ENCODE data around the gene TMEM165.
"Not testable (repeated sequence)": the region's sequence is repeated elsewhere in the genome, so short reads cannot be mapped to it uniquely, and the experiment has no call there.

The TMEM165 gene, protein sequence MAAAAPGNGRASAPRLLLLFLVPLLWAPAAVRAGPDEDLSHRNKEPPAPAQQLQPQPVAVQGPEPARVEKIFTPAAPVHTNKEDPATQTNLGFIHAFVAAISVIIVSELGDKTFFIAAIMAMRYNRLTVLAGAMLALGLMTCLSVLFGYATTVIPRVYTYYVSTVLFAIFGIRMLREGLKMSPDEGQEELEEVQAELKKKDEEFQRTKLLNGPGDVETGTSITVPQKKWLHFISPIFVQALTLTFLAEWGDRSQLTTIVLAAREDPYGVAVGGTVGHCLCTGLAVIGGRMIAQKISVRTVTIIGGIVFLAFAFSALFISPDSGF

DNA sequence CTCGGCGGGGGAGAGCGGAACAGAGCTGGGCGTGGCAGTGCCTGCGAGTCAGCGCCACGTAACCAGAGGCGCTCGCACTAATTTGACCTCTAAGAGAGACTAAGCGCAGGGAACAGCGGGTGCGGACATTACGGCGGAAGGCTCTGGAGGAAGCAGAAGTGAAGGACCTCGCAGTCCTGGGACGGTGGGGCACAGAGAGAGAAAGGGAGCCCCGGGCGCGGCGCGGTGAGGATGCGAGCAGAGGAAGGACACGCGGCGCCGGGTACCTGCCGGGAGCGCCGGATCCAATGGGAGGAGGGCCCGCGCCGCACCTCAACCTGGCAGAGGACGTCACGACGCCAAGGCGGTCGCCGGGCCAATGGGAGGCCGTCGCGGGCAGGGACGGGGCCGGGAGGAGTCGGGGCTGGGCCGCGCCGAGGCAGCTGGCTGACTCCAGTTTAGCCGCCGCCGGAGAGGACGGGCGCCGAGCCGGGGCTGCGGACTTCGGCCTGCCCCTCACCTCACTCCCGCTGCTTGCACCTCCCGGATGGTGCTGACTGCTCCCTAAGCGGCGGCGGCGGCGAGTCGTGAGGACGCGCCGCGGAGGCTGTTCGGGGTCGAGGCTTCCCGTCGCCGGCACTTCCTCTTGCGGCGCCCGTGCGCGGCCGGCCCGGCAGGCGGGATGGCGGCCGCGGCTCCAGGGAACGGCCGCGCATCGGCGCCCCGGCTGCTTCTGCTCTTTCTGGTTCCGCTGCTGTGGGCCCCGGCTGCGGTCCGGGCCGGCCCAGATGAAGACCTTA, at the start of gene TMEM165:
Gene TMEM165, plus strand, starts transcription at position 429 of the 779 bp plus-strand sequence. Its CDS starts 233 bp downstream, at position 662.
- Histone ChIP-seq H2AFZ (ENCODE audit: low read depth, low read length) (peak within 1 kb of the TSS; percentile 83), H3K9me3 (ENCODE audit: low read length) (no peaks in the 10 kb centered on the region), H3K27me3 (ENCODE audit: insufficient read depth, low read length) (no peaks in the 10 kb centered on the region), H3K4me3 (ENCODE audit: low read length) (peak within 1 kb of the TSS; percentile 96), H3K36me3 (ENCODE audit: insufficient read depth, low read length) (peaks cover 5% of the 10 kb centered on the region), H3K4me1 (ENCODE audit: insufficient read depth, low read length) (peaks cover 26% of the 10 kb centered on the region)

DNA sequence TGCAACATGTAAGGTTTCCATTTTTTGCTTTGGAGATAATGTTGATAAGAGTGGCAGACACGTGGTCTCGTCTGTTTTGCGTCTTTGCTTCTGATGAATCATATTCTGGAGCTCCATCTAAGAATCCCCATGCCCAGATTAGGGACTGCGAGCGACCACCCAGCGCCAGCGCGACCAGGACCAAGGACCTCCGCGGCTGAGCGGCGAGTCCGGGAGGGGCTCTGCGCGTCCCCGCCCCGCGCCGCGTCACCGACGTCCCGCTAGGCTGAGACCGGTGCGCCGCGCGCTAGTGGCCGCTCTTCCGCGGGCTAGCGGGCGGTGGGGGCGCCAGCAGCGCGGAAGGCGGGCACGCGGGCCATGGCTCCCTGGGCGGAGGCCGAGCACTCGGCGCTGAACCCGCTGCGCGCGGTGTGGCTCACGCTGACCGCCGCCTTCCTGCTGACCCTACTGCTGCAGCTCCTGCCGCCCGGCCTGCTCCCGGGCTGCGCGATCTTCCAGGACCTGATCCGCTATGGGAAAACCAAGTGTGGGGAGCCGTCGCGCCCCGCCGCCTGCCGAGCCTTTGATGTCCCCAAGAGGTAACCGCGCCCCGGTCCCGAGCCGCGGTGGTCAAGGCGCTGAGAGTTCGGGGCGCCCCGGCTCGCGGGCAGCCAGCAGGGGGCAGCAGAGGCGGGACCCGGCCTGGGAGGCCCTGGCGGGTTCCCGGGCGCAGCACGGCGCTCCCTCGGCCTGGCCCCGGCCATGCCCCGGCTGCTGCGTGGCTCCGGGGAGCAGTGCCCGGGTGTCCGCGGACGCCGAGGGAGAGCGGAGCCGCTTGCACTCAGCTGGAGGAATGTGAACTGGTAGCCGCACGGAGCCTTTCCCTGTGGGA, 49.5 kb upstream of the TMEM165 start, which contains the start of gene SRD5A3:
Gene SRD5A3, plus strand, starts transcription at position 263 of the 871 bp plus-strand sequence. Its CDS starts 95 bp downstream, at position 358.
- no peaks in the 10 kb centered on the region for H3K27me3 ChIP-seq (ENCODE audit: insufficient read depth, low read length)
- peaks cover 7% of the 10 kb centered on the region for H3K4me1 ChIP-seq (ENCODE audit: insufficient read depth, low read length)

GRCh38 chr4:55346851-55347255, 48.9 kb upstream of the TMEM165 start:
- Histone ChIP-seq H3K36me3 (ENCODE audit: insufficient read depth, low read length) (peaks cover 2% of the 10 kb centered on the region), H2AFZ (ENCODE audit: low read depth, low read length) (peak overlapping the region; percentile 81), H3K4me3 (ENCODE audit: low read length) (peak overlapping the region; percentile 68), H3K9me3 (ENCODE audit: low read length) (peaks cover 2% of the 10 kb centered on the region), H3K4me1 (ENCODE audit: insufficient read depth, low read length) (peaks cover 7% of the 10 kb centered on the region), H3K27me3 (ENCODE audit: insufficient read depth, low read length) (no peaks in the 10 kb centered on the region)

More for the DNA sequence above, 49.5 kb upstream of the TMEM165 start, which contains the start of gene SRD5A3:
- Histone ChIP-seq H3K4me3 (ENCODE audit: low read length) (peak within 1 kb of the TSS; percentile 68), H2AFZ (ENCODE audit: low read depth, low read length) (peak within 1 kb of the TSS; percentile 81), H3K36me3 (ENCODE audit: insufficient read depth, low read length) (no peaks in the 10 kb centered on the region), H3K9me3 (ENCODE audit: low read length) (peaks cover 2% of the 10 kb centered on the region)

- H3K4me3 ChIP-seq (ENCODE audit: low read length) = no peak overlapping the region
- peaks cover 2% of the 10 kb centered on the region for H3K9me3 ChIP-seq (ENCODE audit: low read length)
- no peaks in the 10 kb centered on the region for H3K27me3 ChIP-seq (ENCODE audit: insufficient read depth, low read length)
- peaks cover 2% of the 10 kb centered on the region for H3K36me3 ChIP-seq (ENCODE audit: insufficient read depth, low read length)
- H2AFZ ChIP-seq (ENCODE audit: low read depth, low read length) = peak overlapping the region; percentile 81
- H3K4me1 ChIP-seq (ENCODE audit: insufficient read depth, low read length) = peaks cover 7% of the 10 kb centered on the region
These were observed 48.0 kb upstream of the TMEM165 start for GRCh38 chr4:55347610-55348228.

DNA sequence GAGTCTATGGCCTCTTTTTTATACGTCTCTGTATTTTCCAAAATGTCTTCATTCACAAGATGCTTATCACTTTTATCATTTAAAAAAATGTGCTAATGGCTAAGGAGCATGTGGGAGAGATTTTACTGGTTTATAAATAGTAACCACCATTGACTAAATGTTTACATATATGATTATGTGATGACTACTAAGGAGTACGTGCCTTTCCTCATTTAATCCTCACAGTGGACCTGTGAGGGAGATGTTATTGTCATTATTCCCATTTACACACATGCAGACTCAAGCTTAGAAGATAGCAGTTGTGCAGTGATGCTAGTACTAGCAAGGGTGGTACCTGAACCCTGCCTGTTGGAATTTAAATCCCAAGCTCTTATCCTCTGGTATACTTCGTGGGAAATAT, 47.3 kb upstream of the TMEM165 start:
- Histone ChIP-seq H3K27me3 (ENCODE audit: insufficient read depth, low read length) (no peaks in the 10 kb centered on the region), H3K4me1 (ENCODE audit: insufficient read depth, low read length) (peaks cover 7% of the 10 kb centered on the region), H3K4me3 (ENCODE audit: low read length) (no peak overlapping the region), H3K36me3 (ENCODE audit: insufficient read depth, low read length) (peaks cover 2% of the 10 kb centered on the region), H3K9me3 (ENCODE audit: low read length) (peaks cover 2% of the 10 kb centered on the region), H2AFZ (ENCODE audit: low read depth, low read length) (no peak overlapping the region)

DNA sequence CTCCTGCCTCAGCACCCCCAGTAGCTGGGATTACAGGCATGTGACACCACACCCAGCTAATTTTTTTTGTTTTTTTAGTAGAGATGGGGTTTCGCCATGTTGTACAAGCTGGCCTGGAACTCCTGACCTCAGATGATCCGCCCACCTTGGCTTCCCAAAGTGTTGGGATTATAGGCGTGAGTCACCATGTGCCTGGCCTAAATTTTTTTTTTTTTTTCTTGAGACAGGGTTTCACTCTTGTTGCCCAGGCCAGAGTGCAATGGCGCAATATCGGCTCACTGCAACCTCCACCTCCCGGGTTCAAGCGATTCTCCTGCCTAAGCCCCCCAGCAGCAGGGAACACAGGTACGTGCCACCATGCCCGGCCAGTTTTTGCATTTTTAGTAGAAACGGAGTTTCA, 44.9 kb upstream of the TMEM165 start:
- not testable (repeated sequence) for H3K4me1 ChIP-seq (ENCODE audit: insufficient read depth, low read length); H3K27me3 ChIP-seq (ENCODE audit: insufficient read depth, low read length)

DNA sequence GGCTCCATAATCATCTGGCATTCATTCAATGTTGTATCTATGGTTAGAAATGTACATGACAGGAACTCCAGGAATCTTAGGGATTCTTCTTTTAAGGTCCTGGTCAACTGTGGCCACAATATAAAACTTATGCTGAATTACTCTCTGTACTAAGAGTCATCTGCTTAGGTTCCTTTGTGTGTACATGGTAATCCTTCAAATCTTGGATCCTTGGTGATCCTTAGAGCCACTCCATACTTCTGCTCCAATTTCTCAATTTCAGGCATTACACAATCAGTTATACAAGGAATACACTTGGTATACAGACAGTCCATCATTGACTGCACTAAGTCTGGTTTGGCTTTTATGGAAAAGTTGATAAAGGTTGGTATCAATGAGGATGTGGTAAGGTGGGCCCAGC, 43.9 kb upstream of the TMEM165 start:
- Histone ChIP-seq H3K27me3 (ENCODE audit: insufficient read depth, low read length) (no peaks in the 10 kb centered on the region), H2AFZ (ENCODE audit: low read depth, low read length) (no peak overlapping the region), H3K4me1 (ENCODE audit: insufficient read depth, low read length) (peaks cover 1% of the 10 kb centered on the region), H3K9me3 (ENCODE audit: low read length) (peaks cover 2% of the 10 kb centered on the region), H3K36me3 (ENCODE audit: insufficient read depth, low read length) (peaks cover 6% of the 10 kb centered on the region), H3K4me3 (ENCODE audit: low read length) (no peak overlapping the region)

More for the DNA sequence above, 44.9 kb upstream of the TMEM165 start:
- not testable (repeated sequence) for H2AFZ ChIP-seq (ENCODE audit: low read depth, low read length); H3K4me3 ChIP-seq (ENCODE audit: low read length); H3K9me3 ChIP-seq (ENCODE audit: low read length); H3K36me3 ChIP-seq (ENCODE audit: insufficient read depth, low read length)

- Histone ChIP-seq H3K9me3 (ENCODE audit: low read length) (peaks cover 2% of the 10 kb centered on the region), H3K27me3 (ENCODE audit: insufficient read depth, low read length) (no peaks in the 10 kb centered on the region), H3K36me3 (ENCODE audit: insufficient read depth, low read length) (peaks cover 6% of the 10 kb centered on the region), H3K4me1 (ENCODE audit: insufficient read depth, low read length) (no peaks in the 10 kb centered on the region), H3K4me3 (ENCODE audit: low read length) (no peak overlapping the region), H2AFZ (ENCODE audit: low read depth, low read length) (no peak overlapping the region)
These were observed 43.0 kb upstream of the TMEM165 start for GRCh38 chr4:55352726-55353125.

- H2AFZ ChIP-seq (ENCODE audit: low read depth, low read length); H3K27me3 ChIP-seq (ENCODE audit: insufficient read depth, low read length); H3K4me3 ChIP-seq (ENCODE audit: low read length); H3K9me3 ChIP-seq (ENCODE audit: low read length); H3K36me3 ChIP-seq (ENCODE audit: insufficient read depth, low read length); H3K4me1 ChIP-seq (ENCODE audit: insufficient read depth, low read length): not testable (repeated sequence)
These were observed 42.5 kb upstream of the TMEM165 start for GRCh38 chr4:55353228-55353747.

GRCh38 chr4:55354648-55355047, 41.1 kb upstream of the TMEM165 start:
- H2AFZ ChIP-seq (ENCODE audit: low read depth, low read length) = no peak overlapping the region
- H3K27me3 ChIP-seq (ENCODE audit: insufficient read depth, low read length) = no peaks in the 10 kb centered on the region
- H3K4me3 ChIP-seq (ENCODE audit: low read length) = no peak overlapping the region
- H3K4me1 ChIP-seq (ENCODE audit: insufficient read depth, low read length) = no peaks in the 10 kb centered on the region
- peaks cover 2% of the 10 kb centered on the region for H3K9me3 ChIP-seq (ENCODE audit: low read length)
- peaks cover 6% of the 10 kb centered on the region for H3K36me3 ChIP-seq (ENCODE audit: insufficient read depth, low read length)

GRCh38 chr4:55355555-55355954, 40.2 kb upstream of the TMEM165 start:
- Histone ChIP-seq H2AFZ (ENCODE audit: low read depth, low read length) (no peak overlapping the region), H3K9me3 (ENCODE audit: low read length) (peaks cover 2% of the 10 kb centered on the region), H3K27me3 (ENCODE audit: insufficient read depth, low read length) (no peaks in the 10 kb centered on the region), H3K36me3 (ENCODE audit: insufficient read depth, low read length) (peaks cover 6% of the 10 kb centered on the region), H3K4me1 (ENCODE audit: insufficient read depth, low read length) (no peaks in the 10 kb centered on the region), H3K4me3 (ENCODE audit: low read length) (no peak overlapping the region)

- Histone ChIP-seq H2AFZ (ENCODE audit: low read depth, low read length) (no peak overlapping the region), H3K36me3 (ENCODE audit: insufficient read depth, low read length) (peaks cover 4% of the 10 kb centered on the region), H3K9me3 (ENCODE audit: low read length) (peaks cover 2% of the 10 kb centered on the region), H3K4me3 (ENCODE audit: low read length) (no peak overlapping the region), H3K4me1 (ENCODE audit: insufficient read depth, low read length) (no peaks in the 10 kb centered on the region), H3K27me3 (ENCODE audit: insufficient read depth, low read length) (no peaks in the 10 kb centered on the region)
These were observed 38.7 kb upstream of the TMEM165 start for GRCh38 chr4:55356991-55357461.
